ENCODE results near the gene JAKMIP3.

Gene JAKMIP3

DNA sequence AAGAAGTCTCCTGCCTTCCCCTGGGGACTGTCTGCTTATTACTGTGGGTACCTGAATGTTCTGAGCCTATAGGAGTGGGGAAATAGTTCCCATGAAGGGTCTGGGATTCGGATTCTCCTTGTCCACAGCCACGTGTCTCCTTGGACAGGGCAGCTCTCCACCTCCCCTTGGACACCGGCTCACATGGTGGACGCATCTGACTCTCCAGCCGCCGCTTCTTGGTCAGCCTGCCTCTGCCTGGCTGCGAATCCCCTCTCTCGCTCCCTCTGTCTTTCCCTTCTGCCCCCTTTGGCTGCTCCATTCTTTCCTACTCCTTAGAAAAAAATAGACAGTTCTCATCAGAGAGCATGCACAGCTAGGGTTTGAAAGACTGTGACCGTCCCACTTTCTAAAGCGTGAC, 46.9 kb downstream of the JAKMIP3 start:
- FAIRE-seq (no peak), DNase-seq (ENCODE audit: insufficient read length, low spot score) (no peak)
- TF ChIP-seq, protein P1, sequence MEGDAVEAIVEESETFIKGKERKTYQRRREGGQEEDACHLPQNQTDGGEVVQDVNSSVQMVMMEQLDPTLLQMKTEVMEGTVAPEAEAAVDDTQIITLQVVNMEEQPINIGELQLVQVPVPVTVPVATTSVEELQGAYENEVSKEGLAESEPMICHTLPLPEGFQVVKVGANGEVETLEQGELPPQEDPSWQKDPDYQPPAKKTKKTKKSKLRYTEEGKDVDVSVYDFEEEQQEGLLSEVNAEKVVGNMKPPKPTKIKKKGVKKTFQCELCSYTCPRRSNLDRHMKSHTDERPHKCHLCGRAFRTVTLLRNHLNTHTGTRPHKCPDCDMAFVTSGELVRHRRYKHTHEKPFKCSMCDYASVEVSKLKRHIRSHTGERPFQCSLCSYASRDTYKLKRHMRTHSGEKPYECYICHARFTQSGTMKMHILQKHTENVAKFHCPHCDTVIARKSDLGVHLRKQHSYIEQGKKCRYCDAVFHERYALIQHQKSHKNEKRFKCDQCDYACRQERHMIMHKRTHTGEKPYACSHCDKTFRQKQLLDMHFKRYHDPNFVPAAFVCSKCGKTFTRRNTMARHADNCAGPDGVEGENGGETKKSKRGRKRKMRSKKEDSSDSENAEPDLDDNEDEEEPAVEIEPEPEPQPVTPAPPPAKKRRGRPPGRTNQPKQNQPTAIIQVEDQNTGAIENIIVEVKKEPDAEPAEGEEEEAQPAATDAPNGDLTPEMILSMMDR (IDR thresholded peaks at IDR 0.05; ENCODE audit: insufficient read depth, missing control alignments), result no peak

DNA sequence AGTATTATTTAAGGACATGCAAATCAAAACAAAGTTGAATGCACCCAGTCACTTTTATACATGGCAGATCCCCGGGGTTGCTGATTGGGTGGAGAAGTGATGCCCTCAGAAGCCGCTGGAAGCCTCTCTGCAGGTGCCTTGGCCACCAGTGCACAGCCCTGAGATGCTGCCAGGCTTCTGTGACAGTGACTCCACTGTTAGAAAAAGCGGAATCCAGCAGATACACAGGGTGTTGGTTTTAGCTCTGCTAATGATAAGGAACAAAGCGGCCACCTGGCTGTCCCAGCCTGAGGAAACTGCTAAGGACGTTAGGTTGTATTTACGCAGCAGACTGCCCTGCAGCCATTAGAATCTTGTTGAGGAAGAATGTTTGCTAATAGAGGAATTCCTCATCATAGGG, 47.5 kb downstream of the JAKMIP3 start:
- FAIRE-seq (no peak), DNase-seq (ENCODE audit: insufficient read length, low spot score) (no peak)

DNA sequence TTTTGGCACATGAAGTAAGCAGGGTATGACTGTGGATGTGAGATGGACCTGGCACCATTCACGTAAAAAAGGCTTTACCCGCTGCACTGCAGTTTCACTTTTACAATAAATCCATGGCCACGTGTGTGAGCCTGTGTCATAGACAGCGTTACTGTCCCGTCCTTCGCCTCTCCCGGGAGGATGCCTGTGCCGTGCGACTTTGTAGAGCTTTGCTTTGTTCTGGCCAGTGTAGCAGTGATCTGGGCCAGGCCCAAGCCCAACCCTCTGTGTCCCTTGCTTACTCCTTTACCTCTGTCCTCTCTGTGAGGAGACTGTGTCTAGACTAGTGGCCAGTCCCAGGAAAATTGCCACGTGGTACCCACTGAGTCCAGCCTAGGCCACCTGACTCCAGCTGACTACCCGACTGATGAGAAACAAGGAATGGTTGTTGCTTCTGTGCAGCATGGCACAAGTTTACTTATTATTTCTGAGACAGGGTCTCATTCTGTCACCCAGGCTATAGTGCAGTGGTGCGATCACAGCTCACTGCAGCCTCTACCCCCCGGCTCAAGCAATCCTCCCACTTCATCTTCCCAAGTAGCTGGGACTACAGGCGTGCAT, 48.1 kb downstream of the JAKMIP3 start:
- DNase-seq (ENCODE audit: insufficient read length, low spot score) (no peak), FAIRE-seq (no peak)
- TF ChIP-seq, protein P1 (IDR thresholded peaks at IDR 0.05; ENCODE audit: insufficient read depth, missing control alignments), result no peak

More for the DNA sequence above, 47.5 kb downstream of the JAKMIP3 start:
- TF ChIP-seq, protein P1 (IDR thresholded peaks at IDR 0.05; ENCODE audit: insufficient read depth, missing control alignments), result no peak

DNA sequence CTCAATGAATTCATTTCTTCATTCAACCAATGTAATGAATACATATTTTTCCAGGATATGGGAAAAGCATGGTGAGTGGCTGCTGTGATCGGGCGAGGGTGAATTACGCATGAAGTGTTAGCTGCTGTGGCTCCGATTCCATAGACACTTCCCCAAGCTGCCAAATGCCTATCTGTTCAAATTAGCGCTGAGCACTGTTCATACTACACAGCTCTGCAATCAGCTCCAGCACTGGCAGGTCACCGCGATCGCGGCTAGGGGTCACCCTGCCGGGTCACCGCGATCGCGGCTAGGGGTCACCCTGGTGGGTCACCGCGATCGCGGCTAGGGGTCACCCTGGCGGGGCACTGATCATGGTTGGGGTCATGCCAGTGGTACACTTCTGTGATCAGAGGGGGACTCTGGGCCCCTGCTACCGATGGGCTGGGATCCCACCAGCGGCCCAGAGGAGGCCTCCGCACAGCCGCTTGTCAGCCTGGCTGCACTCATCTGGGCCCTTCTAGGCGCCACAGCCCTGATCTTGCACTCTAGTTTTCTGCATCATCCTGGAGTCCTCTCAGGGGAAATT, 49.3 kb downstream of the JAKMIP3 start:
- TF ChIP-seq, protein P1 (IDR thresholded peaks at IDR 0.05; ENCODE audit: insufficient read depth, missing control alignments), result no peak
- FAIRE-seq, result no peak
- DNase-seq (ENCODE audit: insufficient read length, low spot score), result no peak

Data from D721Med (cell line).